PC-3 (cell line): Measurements from ENCODE around the gene EEF1E1. TPM values are rescaled to one million over a fixed set of nuclear protein-coding genes. Genes with fewer than 3 reads are reported as not detected.
A peak's percentile ranks its signal among the peaks of the same experiment; 100 is the strongest.

Experiments used
- ATAC-seq: fragments of 200-7000 bp; cut with Tn5 transposase; 2 replicates; pipeline ENCODE4 v1.9.1; 2020; ENCODE audit warnings: mild to moderate bottlenecking, moderate library complexity
- BruUV-seq: library from RNA; stranded (reverse); fragments of 400-500 nt; replicated peaks from 2 replicates; lab custom pipeline; 2021; lab: Mats Ljungman, UMichigan
- CTCF ChIA-PET: fragments of 300-600 bp; sonication (Branson Sonifier 250); formaldehyde crosslinking; loops from one replicate; lab custom pipeline; 2022; ENCODE audit warnings: antibody characterized with exemption; lab: Charles Lee
- POLR2A ChIA-PET: fragments of 300-600 bp; sonication (Branson Sonifier 250); formaldehyde crosslinking; loops from one replicate; lab custom pipeline; 2022; ENCODE audit warnings: antibody characterized with exemption; ENCODE audit not compliant: unreplicated experiment; lab: Charles Lee
- DNase-seq: peaks from one replicate; pipeline ENCODE4 v3.0.0-alpha.2; 2015
- H2AFZ ChIP-seq: fragments of 300-600 bp; sonication (generic); 2 replicates; pipeline ENCODE4 v1.6.0; 2016; ENCODE audit warnings: antibody characterized with exemption, low read length
- H3F3A ChIP-seq: fragments of 300-600 bp; sonication (generic); one replicate; pipeline ENCODE4 v1.6.0; 2017; ENCODE audit warnings: antibody characterized with exemption, low read length, control low read depth, mild to moderate bottlenecking; ENCODE audit not compliant: unreplicated experiment
- H3K27ac ChIP-seq: fragments of 300-600 bp; sonication (generic); 2 replicates; pipeline ENCODE4 v1.5.1; 2016; ENCODE audit warnings: mild to moderate bottlenecking, low read length
- H3K27me3 ChIP-seq: fragments of 300-600 bp; sonication (generic); 2 replicates; pipeline ENCODE4 v1.6.1; 2016; ENCODE audit warnings: low read length, mixed read lengths
- H3K36me3 ChIP-seq: fragments of 300-600 bp; sonication (generic); 2 replicates; pipeline ENCODE4 v1.6.1; 2016; ENCODE audit warnings: low read depth, mixed run types, low read length, mixed read lengths
- H3K4me1 ChIP-seq: fragments of 300-600 bp; sonication (generic); 2 replicates; pipeline ENCODE4 v1.5.1; 2016; ENCODE audit warnings: low read length; ENCODE audit not compliant: insufficient read depth
- H3K4me2 ChIP-seq: fragments of 300-600 bp; sonication (generic); 2 replicates; pipeline ENCODE4 v1.6.0; 2016; ENCODE audit warnings: low read length
- H3K4me3 ChIP-seq: fragments of 300-600 bp; sonication (generic); 2 replicates; pipeline ENCODE4 v1.5.1; 2016; ENCODE audit warnings: mild to moderate bottlenecking, low read length, mixed read lengths
- H3K79me2 ChIP-seq: fragments of 300-600 bp; sonication (generic); 2 replicates; pipeline ENCODE4 v1.6.1; 2017; ENCODE audit warnings: low read length, mixed read lengths
- H3K9ac ChIP-seq: fragments of 300-600 bp; sonication (generic); 2 replicates; pipeline ENCODE4 v1.6.0; 2016; ENCODE audit warnings: mild to moderate bottlenecking, low read length
- H3K9me2 ChIP-seq: fragments of 300-600 bp; sonication (generic); replicated peaks from 2 replicates; pipeline ENCODE4 v1.6.1; 2016; ENCODE audit warnings: mixed run types, low read length, mixed read lengths
- H3K9me3 ChIP-seq: fragments of 300-600 bp; sonication (generic); 2 replicates; pipeline ENCODE4 v1.6.1; 2016; ENCODE audit warnings: low read length, mixed read lengths
- H4K20me1 ChIP-seq: fragments of 300-600 bp; sonication (generic); 2 replicates; pipeline ENCODE4 v1.6.1; 2016; ENCODE audit warnings: low read length, mixed read lengths
- EZH2 ChIP-seq: fragments of 300-600 bp; sonication (generic); IDR thresholded peaks from one replicate; pipeline ENCODE4 v1.6.1; 2017; ENCODE audit warnings: antibody characterized with exemption, mild to moderate bottlenecking, low read length; ENCODE audit not compliant: unreplicated experiment
- EZH2phosphoT487 ChIP-seq: fragments of 300-600 bp; sonication (generic); IDR thresholded peaks from 2 replicates; pipeline ENCODE4 v1.6.1; 2018; ENCODE audit warnings: mild to moderate bottlenecking, antibody characterized with exemption, low read length, borderline replicate concordance
- intact Hi-C: fragments of 100-400 bp; cut with micrococcal nuclease; formaldehyde crosslinking; loops from 2 replicates; pipeline ENCODE4 v1.9.0; 2023
- total RNA-seq: library from RNA; depleted of rRNA; stranded (reverse); fragments of >200 nt; gene quantifications from 2 replicates; pipeline ENCODE4 v1.2.3, GENCODE V29; 2014
- TF ChIP-seq, protein P1 (sequence below): fragments of 300-600 bp; sonication (generic); conservative IDR thresholded peaks from 2 replicates; pipeline ENCODE4 v1.5.1; 2017; ENCODE audit warnings: antibody characterized with exemption, low read depth, mild to moderate bottlenecking, low read length

The EEF1E1 gene
- total RNA-seq, 1 experiment from 2014 or later = 72.6 TPM

DNA sequence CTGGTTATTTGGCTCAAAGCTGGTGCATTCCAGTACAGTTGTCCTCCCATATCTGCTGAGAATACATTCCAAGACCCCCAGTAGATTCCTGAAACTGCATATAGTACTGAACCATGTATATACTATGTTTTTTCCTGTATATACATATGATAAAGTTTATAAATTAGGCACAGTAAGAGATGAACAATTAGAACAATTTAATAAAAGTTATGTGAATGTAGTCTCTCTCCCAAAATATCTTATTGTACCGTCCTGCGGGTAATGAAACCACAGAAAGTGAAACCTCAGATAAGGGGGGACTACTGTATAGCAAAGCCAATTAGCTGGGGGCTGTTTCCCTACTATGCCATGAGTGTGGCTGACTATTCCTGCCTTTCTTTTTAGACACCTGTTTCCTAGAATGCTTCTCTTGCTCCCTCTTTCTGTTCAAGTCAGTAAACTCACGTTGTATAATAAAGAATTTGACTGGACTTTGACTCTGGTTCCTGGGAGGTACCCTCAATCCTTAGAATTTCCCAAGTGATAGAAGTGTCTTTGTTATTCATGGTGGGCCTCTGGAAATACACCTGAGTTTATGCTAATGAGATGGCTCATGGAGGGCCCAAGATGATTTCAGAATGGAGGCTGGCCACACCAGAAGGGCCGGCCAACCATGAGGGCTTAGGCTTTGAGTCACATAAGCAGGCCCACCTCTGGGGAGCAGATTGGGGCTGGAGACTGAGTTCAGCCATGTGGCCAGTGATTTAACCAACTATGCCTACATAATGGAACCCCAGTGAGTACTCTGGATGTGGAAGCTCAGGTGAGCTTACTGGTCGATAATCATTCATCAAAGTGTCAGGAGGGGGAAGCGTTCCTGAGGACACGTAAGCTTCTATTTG lies 37.5 kb downstream of the EEF1E1 start:
- H3K4me1 ChIP-seq = 0 out of 2 replicates have a peak, but pooled peaks cover 7% of the 10 kb centered on the region
- no peaks in the 10 kb centered on the region for H3K27me3 ChIP-seq
- peaks cover 10% of the 10 kb centered on the region; the same call in 1 of the 2 replicates for H3K79me2 ChIP-seq
- intact Hi-C loops = loop anchor here (2.0 kb wide), 1 partner anchor 154 kb away; no protein-coding TSS in a partner anchor
- peak overlapping the region; percentile 98 for H2AFZ ChIP-seq
- TSS peak; percentile 98 for BruUV-seq
- no peak overlapping the region for H3K27ac ChIP-seq
- peak overlapping the region; percentile 87; the same call in 1 of the 2 replicates for H3K9ac ChIP-seq
- no peak for DNase-seq
- no peaks in the 10 kb centered on the region for H3K9me2 ChIP-seq
- ChIA-PET CTCF (no interaction called here), POLR2A (interaction anchor here (0.6 kb wide), 1 partner anchor 1346 kb away, joined by 4 read pairs; no protein-coding TSS in a partner anchor)
- TF ChIP-seq, protein P1, sequence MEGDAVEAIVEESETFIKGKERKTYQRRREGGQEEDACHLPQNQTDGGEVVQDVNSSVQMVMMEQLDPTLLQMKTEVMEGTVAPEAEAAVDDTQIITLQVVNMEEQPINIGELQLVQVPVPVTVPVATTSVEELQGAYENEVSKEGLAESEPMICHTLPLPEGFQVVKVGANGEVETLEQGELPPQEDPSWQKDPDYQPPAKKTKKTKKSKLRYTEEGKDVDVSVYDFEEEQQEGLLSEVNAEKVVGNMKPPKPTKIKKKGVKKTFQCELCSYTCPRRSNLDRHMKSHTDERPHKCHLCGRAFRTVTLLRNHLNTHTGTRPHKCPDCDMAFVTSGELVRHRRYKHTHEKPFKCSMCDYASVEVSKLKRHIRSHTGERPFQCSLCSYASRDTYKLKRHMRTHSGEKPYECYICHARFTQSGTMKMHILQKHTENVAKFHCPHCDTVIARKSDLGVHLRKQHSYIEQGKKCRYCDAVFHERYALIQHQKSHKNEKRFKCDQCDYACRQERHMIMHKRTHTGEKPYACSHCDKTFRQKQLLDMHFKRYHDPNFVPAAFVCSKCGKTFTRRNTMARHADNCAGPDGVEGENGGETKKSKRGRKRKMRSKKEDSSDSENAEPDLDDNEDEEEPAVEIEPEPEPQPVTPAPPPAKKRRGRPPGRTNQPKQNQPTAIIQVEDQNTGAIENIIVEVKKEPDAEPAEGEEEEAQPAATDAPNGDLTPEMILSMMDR = no peak
- no peak for TF ChIP-seq EZH2
- no peak for TF ChIP-seq EZH2phosphoT487
- no peaks in the 10 kb centered on the region for H3F3A ChIP-seq
- peaks cover 2% of the 10 kb centered on the region; the same call in 1 of the 2 replicates for H3K36me3 ChIP-seq
- H3K9me3 ChIP-seq = no peaks in the 10 kb centered on the region
- H4K20me1 ChIP-seq = no peaks in the 10 kb centered on the region
- ATAC-seq = no peak
- peak overlapping the region; percentile 93 for H3K4me3 ChIP-seq
- peak overlapping the region; percentile 81 for H3K4me2 ChIP-seq

DNA sequence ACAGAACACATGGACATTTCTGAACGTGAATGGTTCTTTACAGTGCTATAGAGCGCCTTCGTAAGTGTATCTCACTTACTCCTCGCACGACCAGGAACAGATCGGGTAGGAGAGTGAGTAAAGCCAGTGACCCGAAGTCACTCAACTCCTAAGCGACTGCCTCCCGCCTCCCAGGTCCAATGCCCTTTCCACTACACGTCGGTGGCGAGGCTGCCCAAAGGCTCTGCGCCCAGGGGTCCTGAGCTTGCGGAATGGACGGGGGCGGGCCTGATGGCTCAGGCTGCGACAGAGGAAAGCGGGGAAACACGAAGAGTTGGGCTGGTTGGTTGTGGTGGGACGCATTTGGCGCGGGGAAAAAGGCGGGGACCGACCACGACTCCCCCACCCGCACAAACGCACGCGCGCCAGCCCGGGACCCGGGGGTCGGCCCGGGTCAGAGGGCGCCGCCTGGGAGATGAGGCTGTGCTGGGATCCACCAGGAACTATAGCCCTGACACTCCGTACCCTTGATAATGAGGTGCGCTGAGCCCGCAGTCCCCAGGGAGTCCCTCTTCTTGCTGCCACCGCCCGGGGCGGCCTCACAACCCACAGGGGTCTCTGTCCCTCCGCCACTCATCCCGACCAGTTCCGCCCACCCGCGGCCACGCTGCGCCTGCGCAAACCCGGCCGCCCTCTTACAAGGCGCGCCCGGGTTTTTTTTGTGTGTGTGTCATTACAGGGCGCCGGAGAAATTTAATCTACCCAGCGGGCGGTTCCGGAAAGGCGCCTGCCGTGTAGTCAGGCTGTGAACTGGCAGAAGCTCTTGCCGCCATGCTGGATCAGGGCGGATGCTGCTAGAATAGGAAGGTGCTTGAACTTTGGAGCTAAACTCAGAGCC lies 38.3 kb downstream of the EEF1E1 start, which contains the start of gene BLOC1S5:
Gene BLOC1S5 (minus strand): TSS at position 629 of the 877 bp plus-strand sequence. CDS start 13 bp downstream, at position 616.
- Histone ChIP-seq H3K36me3 (peaks cover 2% of the 10 kb centered on the region; the same call in 1 of the 2 replicates), H3K27me3 (no peaks in the 10 kb centered on the region), H3K9ac (peak within 1 kb of the TSS; percentile 87), H3K27ac (peak within 1 kb of the TSS; percentile 19), H3K9me3 (no peaks in the 10 kb centered on the region), H4K20me1 (no peaks in the 10 kb centered on the region), H2AFZ (peak within 1 kb of the TSS; percentile 98), H3K4me2 (peak within 1 kb of the TSS; percentile 81), H3K79me2 (peaks cover 10% of the 10 kb centered on the region; the same call in 1 of the 2 replicates), H3K4me1 (0 out of 2 replicates have a peak, but pooled peaks cover 7% of the 10 kb centered on the region), H3K9me2 (no peaks in the 10 kb centered on the region), H3K4me3 (peak within 1 kb of the TSS; percentile 93), H3F3A (no peaks in the 10 kb centered on the region)
- BruUV-seq = TSS peak; percentile 59
- POLR2A ChIA-PET = interaction anchor here (0.6 kb wide), 1 partner anchor 1345 kb away, joined by 4 read pairs; no protein-coding TSS in a partner anchor
- intact Hi-C loops = loop anchor here (2.0 kb wide), 1 partner anchor 155 kb away; no protein-coding TSS in a partner anchor
- ATAC-seq (peak; percentile 90), DNase-seq (peak; percentile 96)
- CTCF ChIA-PET = interaction anchor here (0.5 kb wide), 1 partner anchor 155 kb away, joined by 4 read pairs; no protein-coding TSS in a partner anchor
- TF ChIP-seq, protein P1 = no peak
- TF ChIP-seq EZH2phosphoT487 (no peak), EZH2 (no peak)
